ENCODE measurements around the gene HAP1. TPM values are rescaled to one million over a fixed set of nuclear protein-coding genes. Genes with fewer than 3 reads are reported as not detected.

Gene HAP1
- total RNA-seq, 4 donors from 2014 or later: 2.2 TPM; not detected in 3

DNA sequence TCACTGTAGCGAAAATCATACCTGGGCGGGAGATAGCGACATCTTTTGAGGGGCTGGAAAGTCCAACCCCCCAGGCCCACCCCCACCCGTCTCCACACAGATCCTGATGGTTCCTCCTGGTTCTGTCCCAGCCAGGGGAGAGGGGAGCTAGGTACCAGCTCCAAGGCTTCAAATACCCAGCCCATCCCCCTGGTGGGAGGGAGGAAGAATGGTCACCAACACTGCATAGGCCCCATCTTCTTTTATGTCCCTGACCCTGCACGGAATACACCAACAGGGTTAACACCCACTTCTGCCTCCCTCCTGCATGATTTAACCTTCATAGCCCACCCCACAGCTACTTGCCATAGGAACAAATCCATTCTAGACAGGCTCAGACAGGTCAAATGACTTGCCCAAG lies 9.3 kb downstream of the HAP1 start:
- no peaks in the 10 kb centered on the region for H3K36me3 ChIP-seq
- intact Hi-C loops (cut with DNase I; ENCODE audit: low total_unique reads): no loop called here
- no peak overlapping the region for H3K4me3 ChIP-seq

DNA sequence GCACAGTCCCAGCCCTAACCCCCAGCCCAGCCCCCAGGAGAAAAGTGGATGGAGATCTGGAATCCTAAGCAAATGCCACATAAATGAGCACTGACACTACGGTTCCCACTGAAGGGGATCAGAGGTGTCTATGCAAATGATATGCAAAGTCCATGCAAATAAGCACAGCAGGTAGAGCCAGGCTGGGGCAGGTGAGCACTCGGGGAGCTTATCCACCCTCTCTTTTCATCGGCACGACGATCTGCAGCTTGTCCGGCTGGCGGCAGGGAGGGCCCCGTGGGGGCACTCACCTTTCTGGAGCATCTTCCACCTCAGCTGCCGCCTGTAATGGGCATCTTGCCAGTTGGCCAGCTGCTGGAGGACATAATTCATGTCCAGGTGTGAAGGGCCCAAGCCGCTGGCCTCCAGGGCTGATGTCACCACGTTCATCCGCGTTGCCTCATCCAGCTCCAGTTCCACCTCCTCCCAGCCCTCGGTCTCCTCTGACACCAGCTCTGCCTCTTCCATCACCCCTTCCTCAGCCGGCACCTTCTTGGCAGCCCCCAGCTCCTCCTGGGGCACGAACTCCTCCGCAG lies 9.9 kb downstream of the HAP1 start:
- DNase-seq: no peak
- intact Hi-C loops (cut with DNase I; ENCODE audit: low total_unique reads): no loop called here
- Histone ChIP-seq H3K27ac (no peak overlapping the region), H3K4me1 (no peaks in the 10 kb centered on the region), H3K27me3 (no peaks in the 10 kb centered on the region), H3K4me3 (no peak overlapping the region), H3K36me3 (no peaks in the 10 kb centered on the region), H3K9me3 (no peaks in the 10 kb centered on the region)
- no peak for TF ChIP-seq POLR2A (IDR thresholded peaks at IDR 0.05)
- TF ChIP-seq, protein P1, sequence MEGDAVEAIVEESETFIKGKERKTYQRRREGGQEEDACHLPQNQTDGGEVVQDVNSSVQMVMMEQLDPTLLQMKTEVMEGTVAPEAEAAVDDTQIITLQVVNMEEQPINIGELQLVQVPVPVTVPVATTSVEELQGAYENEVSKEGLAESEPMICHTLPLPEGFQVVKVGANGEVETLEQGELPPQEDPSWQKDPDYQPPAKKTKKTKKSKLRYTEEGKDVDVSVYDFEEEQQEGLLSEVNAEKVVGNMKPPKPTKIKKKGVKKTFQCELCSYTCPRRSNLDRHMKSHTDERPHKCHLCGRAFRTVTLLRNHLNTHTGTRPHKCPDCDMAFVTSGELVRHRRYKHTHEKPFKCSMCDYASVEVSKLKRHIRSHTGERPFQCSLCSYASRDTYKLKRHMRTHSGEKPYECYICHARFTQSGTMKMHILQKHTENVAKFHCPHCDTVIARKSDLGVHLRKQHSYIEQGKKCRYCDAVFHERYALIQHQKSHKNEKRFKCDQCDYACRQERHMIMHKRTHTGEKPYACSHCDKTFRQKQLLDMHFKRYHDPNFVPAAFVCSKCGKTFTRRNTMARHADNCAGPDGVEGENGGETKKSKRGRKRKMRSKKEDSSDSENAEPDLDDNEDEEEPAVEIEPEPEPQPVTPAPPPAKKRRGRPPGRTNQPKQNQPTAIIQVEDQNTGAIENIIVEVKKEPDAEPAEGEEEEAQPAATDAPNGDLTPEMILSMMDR (IDR thresholded peaks at IDR 0.05): no peak

More for the DNA sequence above, 9.3 kb downstream of the HAP1 start:
- H3K27me3 ChIP-seq: no peaks in the 10 kb centered on the region
- no peaks in the 10 kb centered on the region for H3K4me1 ChIP-seq
- TF ChIP-seq, protein P1 (IDR thresholded peaks at IDR 0.05): no peak
- no peak for TF ChIP-seq POLR2A (IDR thresholded peaks at IDR 0.05)
- H3K27ac ChIP-seq: no peak overlapping the region
- no peaks in the 10 kb centered on the region for H3K9me3 ChIP-seq
- DNase-seq: no peak

DNA sequence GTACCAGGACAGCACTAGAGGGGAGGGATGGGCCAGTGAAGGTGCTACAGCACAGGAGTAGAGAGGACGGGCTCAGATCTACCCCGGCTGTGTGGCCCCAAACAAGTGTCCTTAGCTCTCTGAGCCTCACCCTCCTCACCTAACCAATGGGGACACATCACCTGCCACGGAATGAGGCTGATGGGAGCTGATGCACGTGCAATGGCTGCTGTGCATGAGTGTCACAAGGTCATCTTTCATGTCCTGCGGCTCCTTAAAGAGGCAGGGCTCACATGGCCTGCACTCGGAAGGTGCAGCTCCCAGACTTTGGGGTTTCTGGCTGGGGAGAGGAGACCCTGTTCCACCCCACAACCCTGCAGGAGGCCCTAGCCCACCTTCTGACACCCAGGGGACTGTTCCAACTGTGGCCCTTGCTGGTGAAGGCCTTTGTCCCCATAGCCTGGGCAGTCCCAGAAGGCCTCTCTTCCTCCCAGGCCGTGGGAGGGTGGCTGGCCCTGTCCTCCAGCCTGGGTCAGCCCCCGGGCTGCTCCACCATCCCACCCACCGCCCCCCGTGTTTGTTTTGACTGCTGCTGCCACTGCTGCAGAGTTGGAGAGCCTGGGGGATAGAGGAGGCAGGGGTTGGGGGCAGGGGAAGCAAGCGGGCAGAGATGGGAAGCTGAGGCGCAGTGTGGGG lies 10.5 kb downstream of the HAP1 start:
- DNase-seq: no peak
- intact Hi-C loops (cut with DNase I; ENCODE audit: low total_unique reads): no loop called here
- Histone ChIP-seq H3K27ac (no peak overlapping the region), H3K4me3 (no peak overlapping the region), H3K36me3 (no peaks in the 10 kb centered on the region), H3K4me1 (no peaks in the 10 kb centered on the region), H3K9me3 (no peaks in the 10 kb centered on the region), H3K27me3 (no peaks in the 10 kb centered on the region)
- TF ChIP-seq, protein P1 (IDR thresholded peaks at IDR 0.05): no peak
- TF ChIP-seq POLR2A (IDR thresholded peaks at IDR 0.05): no peak

DNA sequence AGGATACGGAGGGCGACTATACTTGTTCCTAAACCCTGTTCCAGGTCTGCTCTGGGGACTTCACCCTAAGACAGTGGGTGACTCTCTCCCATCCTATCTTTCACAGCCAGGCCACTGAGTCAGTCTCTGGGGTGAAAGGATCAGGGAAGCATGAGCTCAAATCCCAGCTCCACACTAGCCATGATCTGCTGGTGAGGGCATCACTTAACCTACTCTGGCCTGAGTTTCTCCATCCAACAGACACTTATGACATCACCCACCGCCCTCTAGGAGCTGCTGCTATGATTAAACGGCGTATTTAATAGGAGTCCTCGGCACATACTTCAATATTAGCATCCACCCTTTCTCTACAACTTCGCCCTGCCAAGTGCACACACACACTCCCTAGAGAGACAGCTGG lies 12.2 kb downstream of the HAP1 start:
- intact Hi-C loops (cut with DNase I; ENCODE audit: low total_unique reads): no loop called here
- TF ChIP-seq POLR2A (IDR thresholded peaks at IDR 0.05): no peak
- TF ChIP-seq, protein P1 (IDR thresholded peaks at IDR 0.05): no peak
- no peak for DNase-seq
- Histone ChIP-seq H3K36me3 (no peaks in the 10 kb centered on the region), H3K27ac (no peak overlapping the region), H3K27me3 (no peaks in the 10 kb centered on the region), H3K4me1 (no peaks in the 10 kb centered on the region), H3K4me3 (no peak overlapping the region), H3K9me3 (no peaks in the 10 kb centered on the region)

DNA sequence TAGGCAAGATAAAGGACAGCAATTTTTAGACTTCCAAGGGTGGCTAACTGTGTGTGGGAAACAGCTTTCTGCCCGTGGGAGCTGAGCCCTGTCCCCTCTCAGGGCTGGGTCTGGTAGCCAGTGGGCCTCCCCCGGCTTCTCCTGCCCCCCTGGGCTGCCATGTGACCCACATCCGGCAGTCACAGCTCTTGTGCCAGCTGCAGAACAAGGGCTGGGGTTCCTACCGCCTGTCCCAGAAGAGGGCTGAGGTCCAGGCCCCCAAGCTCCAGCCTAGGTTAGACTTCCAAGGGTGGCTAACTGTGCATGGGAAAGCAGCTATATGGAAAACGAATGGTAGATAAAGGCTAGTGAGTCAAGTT lies 16.2 kb downstream of the HAP1 start:
- intact Hi-C loops (cut with DNase I; ENCODE audit: low total_unique reads): no loop called here
- H3K27me3 ChIP-seq: no peaks in the 10 kb centered on the region
- no peak overlapping the region for H3K4me3 ChIP-seq
- no peaks in the 10 kb centered on the region for H3K9me3 ChIP-seq
- H3K4me1 ChIP-seq: no peaks in the 10 kb centered on the region
- H3K36me3 ChIP-seq: no peaks in the 10 kb centered on the region
- no peak overlapping the region for H3K27ac ChIP-seq
- no peak for DNase-seq
- no peak for TF ChIP-seq POLR2A (IDR thresholded peaks at IDR 0.05)
- TF ChIP-seq, protein P1 (IDR thresholded peaks at IDR 0.05): no peak
